GM12874 (cell line): ENCODE data around the gene WT1.

ENCODE experiments used
- TF ChIP-seq, protein P1 (sequence below): IDR thresholded peaks from 2 replicates; pipeline ENCODE4 v1.5.1; 2011; ENCODE audit warnings: low read depth, mild to moderate bottlenecking, control low read depth, low read length, moderate library complexity; ENCODE audit not compliant: insufficient read depth

WT1 gene

DNA sequence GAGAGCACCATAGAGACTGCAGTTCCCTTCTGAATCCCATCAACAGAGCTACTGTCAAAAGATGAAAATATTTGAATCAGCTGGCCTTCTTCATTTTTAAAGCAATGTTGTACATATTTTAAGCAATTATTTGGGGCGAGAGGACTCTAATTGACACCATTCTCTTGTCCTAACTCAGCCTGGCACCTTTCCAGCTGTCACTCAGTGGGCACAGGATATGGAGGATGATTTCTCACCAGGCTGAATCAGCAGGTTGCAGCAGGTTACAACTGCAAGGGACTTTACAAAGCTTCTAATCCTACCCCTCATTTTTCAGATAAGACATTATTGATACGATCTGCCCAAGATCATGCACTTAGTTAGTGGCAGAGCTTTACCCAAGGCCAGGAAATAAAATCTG, 11.9 kb upstream of the WT1 start:
- TF ChIP-seq, protein P1, sequence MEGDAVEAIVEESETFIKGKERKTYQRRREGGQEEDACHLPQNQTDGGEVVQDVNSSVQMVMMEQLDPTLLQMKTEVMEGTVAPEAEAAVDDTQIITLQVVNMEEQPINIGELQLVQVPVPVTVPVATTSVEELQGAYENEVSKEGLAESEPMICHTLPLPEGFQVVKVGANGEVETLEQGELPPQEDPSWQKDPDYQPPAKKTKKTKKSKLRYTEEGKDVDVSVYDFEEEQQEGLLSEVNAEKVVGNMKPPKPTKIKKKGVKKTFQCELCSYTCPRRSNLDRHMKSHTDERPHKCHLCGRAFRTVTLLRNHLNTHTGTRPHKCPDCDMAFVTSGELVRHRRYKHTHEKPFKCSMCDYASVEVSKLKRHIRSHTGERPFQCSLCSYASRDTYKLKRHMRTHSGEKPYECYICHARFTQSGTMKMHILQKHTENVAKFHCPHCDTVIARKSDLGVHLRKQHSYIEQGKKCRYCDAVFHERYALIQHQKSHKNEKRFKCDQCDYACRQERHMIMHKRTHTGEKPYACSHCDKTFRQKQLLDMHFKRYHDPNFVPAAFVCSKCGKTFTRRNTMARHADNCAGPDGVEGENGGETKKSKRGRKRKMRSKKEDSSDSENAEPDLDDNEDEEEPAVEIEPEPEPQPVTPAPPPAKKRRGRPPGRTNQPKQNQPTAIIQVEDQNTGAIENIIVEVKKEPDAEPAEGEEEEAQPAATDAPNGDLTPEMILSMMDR, result no peak

- TF ChIP-seq, protein P1, result no peak
Observed at GRCh38 chr11:32446227-32446626, 10.9 kb upstream of the WT1 start.

DNA sequence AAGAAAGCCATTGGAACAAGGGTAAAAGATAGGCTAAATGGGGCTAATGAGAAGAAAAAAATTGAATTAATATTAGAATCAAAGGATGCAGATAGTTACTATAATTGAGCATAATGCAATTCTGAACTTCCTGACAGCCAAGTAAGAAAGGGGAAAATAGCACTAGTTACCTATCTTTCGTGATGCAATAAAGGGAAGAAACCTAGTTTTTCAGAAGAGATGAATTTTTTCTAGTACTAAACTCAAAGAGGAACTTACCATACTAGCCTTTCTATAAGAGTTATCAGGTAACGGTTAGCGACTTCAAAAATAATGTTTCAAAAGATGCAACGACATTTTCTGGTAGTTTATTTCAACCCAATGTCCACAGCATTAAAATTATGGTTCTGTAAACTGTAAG, 8.8 kb upstream of the WT1 start:
- TF ChIP-seq, protein P1, result no peak

DNA sequence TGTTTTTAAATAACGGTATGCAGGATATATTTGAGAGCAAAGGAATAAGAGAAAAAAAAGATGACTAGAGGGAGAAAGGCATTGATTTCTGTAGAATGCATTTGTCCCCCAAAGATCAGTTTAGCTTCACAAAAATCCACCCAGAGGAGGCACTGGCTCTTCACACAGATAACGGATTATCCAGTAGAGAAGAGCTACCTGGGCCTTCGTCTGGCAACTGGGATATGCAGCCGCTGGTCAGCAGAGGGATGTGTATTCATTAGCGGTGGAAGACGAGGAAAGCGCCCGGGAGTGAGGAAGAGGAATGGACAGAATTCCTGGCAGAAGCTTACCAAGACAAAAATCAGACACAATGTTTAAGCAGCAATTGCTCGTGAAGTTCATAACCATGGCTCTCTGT, 5.6 kb upstream of the WT1 start:
- TF ChIP-seq, protein P1, result no peak

- TF ChIP-seq, protein P1, result no peak
Observed at GRCh38 chr11:32440312-32440908, 5.1 kb upstream of the WT1 start.

GRCh38 chr11:32439501-32440210, 4.3 kb upstream of the WT1 start:
- TF ChIP-seq, protein P1, result no peak

GRCh38 chr11:32438866-32439489, 3.6 kb upstream of the WT1 start:
- TF ChIP-seq, protein P1, result no peak
